ENCODE data around the gene DGKI. TPM values are rescaled to one million over a fixed set of nuclear protein-coding genes. Genes with fewer than 3 reads are reported as not detected.

The DGKI gene
- total and polyA plus RNA-seq, 2 of the 13 experiments (the other 11 are each of a cell fraction or from before 2014, with no cell fraction given) = 0.09 to 0.17 TPM

DNA sequence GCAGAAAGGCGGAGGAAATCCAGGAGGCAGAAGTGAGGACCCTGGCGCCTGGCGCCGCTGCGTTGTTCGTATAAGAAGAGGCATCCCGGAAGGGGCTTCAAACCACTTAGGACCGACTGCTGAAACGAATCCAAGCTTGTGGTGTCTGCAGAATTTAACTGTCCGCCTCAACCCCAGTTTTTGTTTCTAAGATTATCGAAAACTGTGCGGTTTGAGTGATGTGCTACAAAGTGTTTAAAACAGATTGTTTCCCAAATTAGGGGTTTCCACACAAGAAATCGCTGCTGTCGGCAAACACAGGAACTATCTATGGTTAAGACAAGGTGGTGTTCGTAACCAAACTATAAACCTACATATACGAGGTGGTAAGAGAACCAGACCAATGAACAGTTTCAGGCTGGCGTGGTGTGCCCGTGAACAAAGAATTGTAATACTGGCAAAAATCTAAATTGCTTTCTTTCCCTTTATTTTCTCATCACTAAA, 835 bp upstream of the DGKI start:
- no peak overlapping the region for H3K4me3 ChIP-seq (replicated peaks in 1 of 3; ENCODE audit: insufficient read depth in 1 of 3, low read depth in 2 of 3, low read length in 3 of 3)
- H3K27me3 ChIP-seq (ENCODE audit: control insufficient read depth in 1 of 2, insufficient read depth in 2 of 2, low read length in 2 of 2) = peaks cover 3 to 29% of the 10 kb centered on the region in 2 experiments; a peak in 4 of 5 replicates
- H3K36me3 ChIP-seq (replicated peaks in 1 of 2; ENCODE audit: control insufficient read depth in 1 of 2, insufficient read depth in 2 of 2, low read length in 2 of 2) = no peaks in the 10 kb centered on the region; a peak in 1 of 5 replicates
- H3K4me2 ChIP-seq (ENCODE audit: low read depth, low read length) = no peak overlapping the region
- H3K27ac ChIP-seq (ENCODE audit: extremely low read length, insufficient read depth, low read length) = no peak overlapping the region
- H3K9me3 ChIP-seq (ENCODE audit: low read length) = no peaks in the 10 kb centered on the region
- DNase-seq (ENCODE audit: low spot score) = no peak
- no TSS peak for BruUV-seq (replicated peaks)
- no peaks in the 10 kb centered on the region for H3K79me2 ChIP-seq (ENCODE audit: insufficient read depth, low read length)
- TF ChIP-seq MAFK (conservative IDR thresholded peaks at IDR 0.05 in 1 of 2, IDR thresholded peaks at IDR 0.05 in 1 of 2; ENCODE audit: low read length in 2 of 2) = peak; percentile 49 to 59; a peak in 2 of 4 replicates
- TF ChIP-seq ZNF225 (CRISPR knock-in tag; IDR thresholded peaks at IDR 0.05) = no peak
- CTCF ChIA-PET (ENCODE audit: low intra/inter-chr PET ratio, low total read pairs) = no interaction called here
- H4K20me1 ChIP-seq (ENCODE audit: insufficient read depth, low read length) = no peaks in the 10 kb centered on the region; the same call in 1 of the 2 replicates
- intact Hi-C loops (cut with micrococcal nuclease; ENCODE audit: unreplicated experiment) = loop anchor here (1.0 kb wide), 1 partner anchor 44 kb away; no protein-coding TSS in a partner anchor
- H3K4me1 ChIP-seq (ENCODE audit: insufficient read depth, low read length) = peaks cover 12% of the 10 kb centered on the region
- WGBS (ENCODE audit: low lambda C conversion rate) = 95% methylated on average over 18 of the region's 18 CpGs
- POLR2A ChIA-PET = no interaction called here
- ATAC-seq = no peak; the same call in 2 of the 3 replicates
- no peak overlapping the region for H3K9ac ChIP-seq (ENCODE audit: insufficient read depth, low read depth, low read length)
- FAIRE-seq = no peak
- no peak overlapping the region for H2AFZ ChIP-seq (ENCODE audit: low read length)
- in situ Hi-C loops (cut with HindIII; ENCODE audit: extremely low pct_ligation_motif_present, low pct_unique_long_range_greater_than_20kb) = no loop called here

DNA sequence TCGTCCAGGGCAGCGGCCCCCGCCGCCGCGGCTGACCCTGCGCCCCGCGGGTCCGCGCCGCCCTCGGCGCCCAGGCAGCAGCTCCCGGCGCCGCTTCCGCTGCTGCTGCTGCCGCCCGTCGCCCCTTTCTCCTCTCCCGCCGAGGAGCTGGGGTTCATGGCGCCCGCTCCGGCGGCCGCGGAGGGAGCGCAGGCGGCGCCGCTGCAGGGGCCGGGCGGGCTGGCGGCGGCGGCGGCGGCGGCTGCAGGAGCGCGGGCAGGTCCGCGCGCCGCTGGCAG, 286 bp downstream of the DGKI start:
- H3K4me3 ChIP-seq (replicated peaks in 1 of 3; ENCODE audit: insufficient read depth in 1 of 3, low read depth in 2 of 3, low read length in 3 of 3) = peak overlapping the region in 2 of 3 experiments; percentile 49 to 66; a peak in 3 of 6 replicates
- in situ Hi-C loops (cut with HindIII; ENCODE audit: extremely low pct_ligation_motif_present, low pct_unique_long_range_greater_than_20kb) = no loop called here
- BruUV-seq (replicated peaks) = no TSS peak
- peaks cover 3 to 29% of the 10 kb centered on the region in 2 experiments; a peak in 4 of 5 replicates for H3K27me3 ChIP-seq (ENCODE audit: control insufficient read depth in 1 of 2, insufficient read depth in 2 of 2, low read length in 2 of 2)
- no peak overlapping the region for H3K27ac ChIP-seq (ENCODE audit: extremely low read length, insufficient read depth, low read length)
- peak; percentile 47 for TF ChIP-seq HNRNPLL (IDR thresholded peaks at IDR 0.05; ENCODE audit: low read depth, low read length, poor library complexity, severe bottlenecking)
- TF ChIP-seq, protein P1, sequence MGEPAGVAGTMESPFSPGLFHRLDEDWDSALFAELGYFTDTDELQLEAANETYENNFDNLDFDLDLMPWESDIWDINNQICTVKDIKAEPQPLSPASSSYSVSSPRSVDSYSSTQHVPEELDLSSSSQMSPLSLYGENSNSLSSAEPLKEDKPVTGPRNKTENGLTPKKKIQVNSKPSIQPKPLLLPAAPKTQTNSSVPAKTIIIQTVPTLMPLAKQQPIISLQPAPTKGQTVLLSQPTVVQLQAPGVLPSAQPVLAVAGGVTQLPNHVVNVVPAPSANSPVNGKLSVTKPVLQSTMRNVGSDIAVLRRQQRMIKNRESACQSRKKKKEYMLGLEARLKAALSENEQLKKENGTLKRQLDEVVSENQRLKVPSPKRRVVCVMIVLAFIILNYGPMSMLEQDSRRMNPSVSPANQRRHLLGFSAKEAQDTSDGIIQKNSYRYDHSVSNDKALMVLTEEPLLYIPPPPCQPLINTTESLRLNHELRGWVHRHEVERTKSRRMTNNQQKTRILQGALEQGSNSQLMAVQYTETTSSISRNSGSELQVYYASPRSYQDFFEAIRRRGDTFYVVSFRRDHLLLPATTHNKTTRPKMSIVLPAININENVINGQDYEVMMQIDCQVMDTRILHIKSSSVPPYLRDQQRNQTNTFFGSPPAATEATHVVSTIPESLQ (CRISPR knock-in tag; conservative IDR thresholded peaks at IDR 0.05) = no peak
- intact Hi-C loops (cut with micrococcal nuclease; ENCODE audit: unreplicated experiment) = no loop called here
- DNase-seq (ENCODE audit: low spot score) (no peak), FAIRE-seq (no peak), ATAC-seq (peak; percentile 8; the same call in 1 of the 3 replicates)
- no peak overlapping the region for H3K9ac ChIP-seq (ENCODE audit: insufficient read depth, low read depth, low read length)
- peaks cover 12% of the 10 kb centered on the region for H3K4me1 ChIP-seq (ENCODE audit: insufficient read depth, low read length)
- POLR2A ChIA-PET = no interaction called here
- no CpG with 5 or more reads among the region's 47 CpGs for WGBS (ENCODE audit: low lambda C conversion rate)
- H3K9me3 ChIP-seq (ENCODE audit: low read length) = no peaks in the 10 kb centered on the region
- CTCF ChIA-PET (ENCODE audit: low intra/inter-chr PET ratio, low total read pairs) = no interaction called here
- no peaks in the 10 kb centered on the region for H3K79me2 ChIP-seq (ENCODE audit: insufficient read depth, low read length)
- H3K4me2 ChIP-seq (ENCODE audit: low read depth, low read length) = peak overlapping the region; percentile 81
- H4K20me1 ChIP-seq (ENCODE audit: insufficient read depth, low read length) = no peaks in the 10 kb centered on the region; the same call in 1 of the 2 replicates
- H3K36me3 ChIP-seq (replicated peaks in 1 of 2; ENCODE audit: control insufficient read depth in 1 of 2, insufficient read depth in 2 of 2, low read length in 2 of 2) = no peaks in the 10 kb centered on the region
- no peak overlapping the region for H2AFZ ChIP-seq (ENCODE audit: low read length)
